ENCODE results near the gene SLC1A5. TPM values are rescaled to one million over a fixed set of nuclear protein-coding genes. Genes with fewer than 3 reads are reported as not detected.

Gene SLC1A5
- polyA plus RNA-seq, 3 donors = 34.6 to 64.9 (median 57.3) TPM

DNA sequence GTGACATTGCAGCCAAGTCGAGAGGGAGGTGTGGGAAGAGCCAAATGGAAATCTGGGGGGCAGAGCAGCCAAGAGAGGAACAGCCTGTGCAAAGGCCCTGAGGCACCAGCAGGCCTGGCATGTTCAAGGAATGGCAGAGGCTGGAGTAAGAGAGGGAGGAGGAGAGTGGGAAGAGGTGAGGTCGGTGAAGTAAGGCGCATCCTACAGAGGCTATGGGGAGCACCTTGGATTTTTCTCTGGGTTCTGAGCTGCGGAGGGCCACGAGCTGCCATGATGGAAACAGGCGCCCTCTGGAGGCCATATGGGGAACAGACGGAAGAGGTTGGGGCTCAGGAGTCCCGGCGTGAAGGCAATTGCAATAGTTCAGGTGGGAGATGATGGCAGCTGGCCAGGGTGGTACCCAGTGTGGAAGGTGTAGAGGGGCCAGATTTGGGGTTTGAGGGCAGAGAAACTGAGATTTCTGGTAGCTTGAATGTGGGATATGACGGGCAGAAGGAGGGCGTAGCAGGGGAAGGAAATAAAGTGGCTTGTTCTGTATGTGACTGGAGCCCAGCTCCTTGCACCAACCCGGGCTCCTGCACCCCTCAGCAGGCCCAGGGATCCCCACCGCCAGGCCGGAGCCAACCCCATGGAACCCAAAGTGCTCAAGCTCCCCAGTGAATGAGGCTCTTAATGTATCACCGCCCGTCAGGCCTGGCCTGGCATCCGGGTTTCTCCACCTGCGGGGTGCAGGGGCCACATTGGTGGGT is 21.7 kb downstream of the SLC1A5 start:
- Histone ChIP-seq H3K79me2 (ENCODE audit: insufficient read depth, low read length) (no peaks in the 10 kb centered on the region), H3K27me3 (ENCODE audit: control insufficient read depth in 2 of 2, insufficient read depth in 2 of 2, low read length in 2 of 2) (no peaks in the 10 kb centered on the region), H3K27ac (ENCODE audit: low read depth in 1 of 2, low read length in 2 of 2) (no peak overlapping the region), H3K9ac (ENCODE audit: insufficient read depth, low read length, poor library complexity, severe bottlenecking) (no peak overlapping the region), H2AFZ (ENCODE audit: insufficient read depth, low read depth, low read length, poor library complexity, severe bottlenecking) (no peak overlapping the region), H3K36me3 (replicated peaks in 1 of 2; ENCODE audit: control insufficient read depth in 1 of 2, insufficient read depth in 2 of 2, low read length in 2 of 2) (no peaks in the 10 kb centered on the region), H3K4me2 (replicated peaks; ENCODE audit: extremely low read depth, low read length, poor library complexity, severe bottlenecking) (no peak overlapping the region), H3K4me3 (replicated peaks in 1 of 3; ENCODE audit: low read depth in 2 of 3, low read length in 3 of 3) (no peak overlapping the region), H4K20me1 (ENCODE audit: insufficient read depth, low read length) (no peaks in the 10 kb centered on the region), H3K9me3 (replicated peaks in 1 of 2; ENCODE audit: control insufficient read depth in 1 of 2, insufficient read depth in 1 of 2, low read length in 2 of 2) (no peaks in the 10 kb centered on the region), H3K4me1 (ENCODE audit: control insufficient read depth in 1 of 2, insufficient read depth in 2 of 2, low read length in 2 of 2) (peaks cover 0 to 2% of the 10 kb centered on the region in 2 donors)
- 48% methylated on average over 14 of the region's 18 CpGs for WGBS (ENCODE audit: insufficient coverage)
- H3K27me3 Mint-ChIP-seq (ENCODE audit: low read depth in 3 of 3) = peaks cover 0 to 2% (median 1%) of the 10 kb centered on the region in 3 donors
- peaks cover 0 to 4% of the 10 kb centered on the region in 2 donors for H3K36me3 Mint-ChIP-seq
- H3K4me1 Mint-ChIP-seq = peaks cover 12% of the 10 kb centered on the region
- H3K27ac Mint-ChIP-seq = peak overlapping the region in 1 of 7 donors; percentile 1
- no peaks in the 10 kb centered on the region for H3K9me3 Mint-ChIP-seq
- intact Hi-C loops (cut with micrococcal nuclease) = no loop called here
- TF ChIP-seq, protein P1, sequence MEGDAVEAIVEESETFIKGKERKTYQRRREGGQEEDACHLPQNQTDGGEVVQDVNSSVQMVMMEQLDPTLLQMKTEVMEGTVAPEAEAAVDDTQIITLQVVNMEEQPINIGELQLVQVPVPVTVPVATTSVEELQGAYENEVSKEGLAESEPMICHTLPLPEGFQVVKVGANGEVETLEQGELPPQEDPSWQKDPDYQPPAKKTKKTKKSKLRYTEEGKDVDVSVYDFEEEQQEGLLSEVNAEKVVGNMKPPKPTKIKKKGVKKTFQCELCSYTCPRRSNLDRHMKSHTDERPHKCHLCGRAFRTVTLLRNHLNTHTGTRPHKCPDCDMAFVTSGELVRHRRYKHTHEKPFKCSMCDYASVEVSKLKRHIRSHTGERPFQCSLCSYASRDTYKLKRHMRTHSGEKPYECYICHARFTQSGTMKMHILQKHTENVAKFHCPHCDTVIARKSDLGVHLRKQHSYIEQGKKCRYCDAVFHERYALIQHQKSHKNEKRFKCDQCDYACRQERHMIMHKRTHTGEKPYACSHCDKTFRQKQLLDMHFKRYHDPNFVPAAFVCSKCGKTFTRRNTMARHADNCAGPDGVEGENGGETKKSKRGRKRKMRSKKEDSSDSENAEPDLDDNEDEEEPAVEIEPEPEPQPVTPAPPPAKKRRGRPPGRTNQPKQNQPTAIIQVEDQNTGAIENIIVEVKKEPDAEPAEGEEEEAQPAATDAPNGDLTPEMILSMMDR (IDR thresholded peaks at IDR 0.05) = peak; percentile 87
- DNase-seq = peak; percentile 39 to 63 (median 53)
- no peak overlapping the region for H3K4me3 Mint-ChIP-seq

DNA sequence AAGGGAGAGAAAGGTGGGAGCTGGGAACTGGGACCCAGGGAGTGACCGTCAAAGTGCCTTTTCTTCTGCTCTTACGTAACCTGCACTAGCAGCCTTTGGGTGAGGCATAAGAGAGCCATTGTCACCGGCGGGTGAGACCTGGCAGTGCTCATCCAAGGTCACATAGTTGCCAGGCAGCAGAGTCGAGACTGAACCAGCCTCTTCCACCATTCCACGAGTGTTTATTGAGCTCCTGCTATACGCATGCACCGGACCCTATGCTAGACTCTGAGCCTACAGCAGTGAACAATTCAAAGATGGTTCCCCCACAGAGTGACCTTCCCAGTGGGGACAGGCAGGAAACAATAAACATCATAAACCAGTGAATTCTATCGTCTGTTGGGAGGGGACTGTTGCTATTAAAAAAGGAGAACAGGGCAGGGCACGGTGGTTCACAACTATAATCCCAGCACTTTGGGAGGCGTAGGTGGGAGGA is 23.5 kb downstream of the SLC1A5 start:
- Mint-ChIP-seq H3K4me3 (no peak overlapping the region), H3K27me3 (ENCODE audit: low read depth in 3 of 3) (peaks cover 0 to 2% (median 1%) of the 10 kb centered on the region in 3 donors), H3K27ac (peak overlapping the region in 3 of 7 donors; percentile 15 to 46 (median 26)), H3K36me3 (peaks cover 0 to 2% of the 10 kb centered on the region in 2 donors), H3K4me1 (peaks cover 18% of the 10 kb centered on the region), H3K9me3 (no peaks in the 10 kb centered on the region)
- H3K27me3 ChIP-seq (ENCODE audit: control insufficient read depth in 2 of 2, insufficient read depth in 2 of 2, low read length in 2 of 2) = no peaks in the 10 kb centered on the region
- H2AFZ ChIP-seq (ENCODE audit: insufficient read depth, low read depth, low read length, poor library complexity, severe bottlenecking) = no peak overlapping the region
- no peak for DNase-seq
- no peak overlapping the region for H3K9ac ChIP-seq (ENCODE audit: insufficient read depth, low read length, poor library complexity, severe bottlenecking)
- intact Hi-C loops (cut with micrococcal nuclease) = no loop called here
- H4K20me1 ChIP-seq (ENCODE audit: insufficient read depth, low read length) = no peaks in the 10 kb centered on the region
- no peak overlapping the region for H3K4me3 ChIP-seq (replicated peaks in 1 of 3; ENCODE audit: low read depth in 2 of 3, low read length in 3 of 3)
- WGBS (ENCODE audit: insufficient coverage) = 64% methylated on average over 8 of the region's 11 CpGs
- H3K4me2 ChIP-seq (replicated peaks; ENCODE audit: extremely low read depth, low read length, poor library complexity, severe bottlenecking) = no peak overlapping the region
- no peaks in the 10 kb centered on the region for H3K79me2 ChIP-seq (ENCODE audit: insufficient read depth, low read length)
- H3K4me1 ChIP-seq (ENCODE audit: control insufficient read depth in 1 of 2, insufficient read depth in 2 of 2, low read length in 2 of 2) = peaks cover under 1 to 2% of the 10 kb centered on the region in 2 donors
- H3K36me3 ChIP-seq (replicated peaks in 1 of 2; ENCODE audit: control insufficient read depth in 1 of 2, insufficient read depth in 2 of 2, low read length in 2 of 2) = no peaks in the 10 kb centered on the region
- TF ChIP-seq, protein P1 (IDR thresholded peaks at IDR 0.05) = no peak
- H3K27ac ChIP-seq (ENCODE audit: low read depth in 1 of 2, low read length in 2 of 2) = peak overlapping the region in 1 of 2 donors; percentile 20
- H3K9me3 ChIP-seq (replicated peaks in 1 of 2; ENCODE audit: control insufficient read depth in 1 of 2, insufficient read depth in 1 of 2, low read length in 2 of 2) = no peaks in the 10 kb centered on the region

Data from CD14-positive monocyte (primary cell).